AG20443 (cell line): Measurements from ENCODE around the gene ALG2.

Experiments used
- DNase-seq: peaks from one replicate; pipeline ENCODE4 v3.0.0; 2012; ENCODE audit warnings: low spot score, mixed read lengths

Gene ALG2

GRCh38 chr9:99172124-99173091 is 49.3 kb downstream of the ALG2 start:
- DNase-seq = no peak

GRCh38 chr9:99171225-99172123 is 50.3 kb downstream of the ALG2 start:
- no peak for DNase-seq

GRCh38 chr9:99169982-99170761 is 51.6 kb downstream of the ALG2 start:
- DNase-seq = no peak

- no peak for DNase-seq
Observed at GRCh38 chr9:99169086-99169485, 52.7 kb downstream of the ALG2 start.

GRCh38 chr9:99167694-99168093 is 54.0 kb downstream of the ALG2 start:
- no peak for DNase-seq

GRCh38 chr9:99167119-99167518 is 54.6 kb downstream of the ALG2 start:
- no peak for DNase-seq
